HepG2 (cell line): ENCODE data around the gene SYNJ2. TPM values are rescaled to one million over a fixed set of nuclear protein-coding genes. Genes with fewer than 3 reads are reported as not detected.

Source experiments
- ARHGAP35 ChIP-seq: sonication (generic); formaldehyde crosslinking; IDR thresholded peaks from 2 replicates; pipeline ENCODE4 v1.9.0; 2022; ENCODE audit warnings: mild to moderate bottlenecking, inconsistent platforms, moderate library complexity, missing genetic modification reagents, borderline replicate concordance
- ATF1 ChIP-seq: IDR thresholded peaks from 2 replicates; pipeline ENCODE4 v1.6.1; 2016; ENCODE audit warnings: mild to moderate bottlenecking, control low read depth
- ATM ChIP-seq: fragments of 450-650 bp; IDR thresholded peaks from 2 replicates; pipeline ENCODE4 v1.7.1; 2017; ENCODE audit warnings: mild to moderate bottlenecking, borderline replicate concordance
- ATRX ChIP-seq: sonication (generic); formaldehyde crosslinking; IDR thresholded peaks from 2 replicates; pipeline ENCODE4 v1.4.0; 2020; ENCODE audit warnings: missing genetic modification reagents, borderline replicate concordance
- BRD4 ChIP-seq: sonication (generic); formaldehyde crosslinking; IDR thresholded peaks from 2 replicates; pipeline ENCODE4 v1.4.0; 2020; ENCODE audit warnings: missing genetic modification reagents
- CREM ChIP-seq, 2 experiments: sonication (generic) in 1 of 2; formaldehyde crosslinking in 1 of 2; IDR thresholded peaks; 2 replicates each; pipeline versions ENCODE4 v1.4.0 to v1.6.1; 2016 to 2020; ENCODE audit warnings: antibody characterized with exemption in 1 of 2, mild to moderate bottlenecking in 1 of 2, missing genetic modification reagents in 1 of 2
- HNF4A ChIP-seq: sonication (generic); formaldehyde crosslinking; IDR thresholded peaks from 2 replicates; pipeline ENCODE4 v1.4.0; 2020; ENCODE audit warnings: missing genetic modification reagents
- HNRNPLL ChIP-seq: fragments of 200-400 bp; formaldehyde crosslinking; IDR thresholded peaks from 2 replicates; pipeline ENCODE4 v1.6.1; 2017; ENCODE audit warnings: mild to moderate bottlenecking, low read depth, low read length; ENCODE audit not compliant: poor library complexity, severe bottlenecking
- ISL2 ChIP-seq: sonication (generic); formaldehyde crosslinking; IDR thresholded peaks from 2 replicates; pipeline ENCODE4 v1.5.0; 2020; ENCODE audit warnings: missing genetic modification reagents
- MTF2 ChIP-seq: sonication (generic); formaldehyde crosslinking; IDR thresholded peaks from 2 replicates; pipeline ENCODE4 v1.5.0; 2020; ENCODE audit warnings: missing genetic modification reagents, borderline replicate concordance
- NFE2 ChIP-seq: sonication (generic); formaldehyde crosslinking; IDR thresholded peaks from 2 replicates; pipeline ENCODE4 v1.4.0; 2020; ENCODE audit warnings: missing genetic modification reagents
- NR1H2 ChIP-seq: sonication (generic); formaldehyde crosslinking; IDR thresholded peaks from 2 replicates; pipeline ENCODE4 v1.8.1; 2022; ENCODE audit warnings: low read depth, missing genetic modification reagents, borderline replicate concordance
- NR2F6 ChIP-seq, 2 experiments: IDR thresholded peaks; 2 replicates each; pipeline ENCODE4 v1.6.1; 2016; ENCODE audit warnings: antibody characterized with exemption in 1 of 2, mild to moderate bottlenecking in 1 of 2
- SIN3A ChIP-seq: IDR thresholded peaks from 2 replicates; pipeline ENCODE4 v1.6.1; 2011; ENCODE audit warnings: low read depth, mild to moderate bottlenecking, control low read depth, low read length, borderline replicate concordance
- SPEN ChIP-seq: sonication (generic); formaldehyde crosslinking; IDR thresholded peaks from 2 replicates; pipeline ENCODE4 v1.5.1; 2020; ENCODE audit warnings: low read depth, mild to moderate bottlenecking, missing genetic modification reagents
- TOPORS ChIP-seq: sonication (generic); formaldehyde crosslinking; IDR thresholded peaks from 2 replicates; pipeline ENCODE4 v1.8.0; 2023; ENCODE audit warnings: mild to moderate bottlenecking, missing genetic modification reagents
- ZNF207 ChIP-seq: fragments of 450-650 bp; IDR thresholded peaks from 2 replicates; pipeline ENCODE4 v1.6.1; 2016; ENCODE audit warnings: antibody characterized with exemption, borderline replicate concordance
- ZNF263 ChIP-seq: sonication (generic); formaldehyde crosslinking; IDR thresholded peaks from 2 replicates; pipeline ENCODE4 v1.4.0; 2020; ENCODE audit warnings: missing genetic modification reagents
- ZNF431 ChIP-seq: sonication (generic); formaldehyde crosslinking; IDR thresholded peaks from 2 replicates; pipeline ENCODE4 v1.9.0; 2022; ENCODE audit warnings: missing genetic modification reagents, low read depth, mild to moderate bottlenecking, borderline replicate concordance
- ZNF432 ChIP-seq: sonication (generic); formaldehyde crosslinking; IDR thresholded peaks from 2 replicates; pipeline ENCODE4 v1.5.0; 2020; ENCODE audit warnings: missing genetic modification reagents, mild to moderate bottlenecking, borderline replicate concordance
- ZNF780A ChIP-seq: sonication (generic); formaldehyde crosslinking; IDR thresholded peaks from 2 replicates; pipeline ENCODE4 v1.8.0; 2022; ENCODE audit warnings: mild to moderate bottlenecking, missing genetic modification reagents, moderate library complexity
- ZNF790 ChIP-seq: sonication (generic); formaldehyde crosslinking; IDR thresholded peaks from 2 replicates; pipeline ENCODE4 v1.8.0; 2022; ENCODE audit warnings: missing genetic modification reagents, mild to moderate bottlenecking, borderline replicate concordance
- polyA plus RNA-seq, 8 experiments: library from polyadenylated mRNA; depleted of rRNA in 3 of 8; stranded (reverse) in 7 of 8; unstranded in 1 of 8; fragments of >200 nt; fragmentation: Illumina TruSeq in 4 of 8; extraction: Trizol in 4 of 8; gene quantifications; 2 replicates each; pipeline versions ENCODE4 v1.2.1 to v1.2.3, GENCODE V29; 2011 to 2016; ENCODE audit warnings: low read depth in 4 of 8, missing spikeins in 1 of 8, mixed read lengths in 1 of 8; ENCODE audit not compliant: insufficient read depth in 1 of 8
- total RNA-seq, 5 experiments: library from RNA; depleted of rRNA; stranded (reverse); fragments of >200 nt; fragmentation: Illumina TruSeq; extraction: Trizol; gene quantifications; 2 replicates each; pipeline ENCODE4 v1.2.3, GENCODE V29; 2016; ENCODE audit warnings: low read depth in 1 of 5
- TF ChIP-seq, protein P1 (sequence below): sonication (generic); formaldehyde crosslinking; IDR thresholded peaks from 2 replicates; pipeline ENCODE4 v1.4.0; 2020; ENCODE audit warnings: mild to moderate bottlenecking, missing genetic modification reagents
- TF ChIP-seq, protein P2 (sequence below): sonication (generic); formaldehyde crosslinking; IDR thresholded peaks from 2 replicates; pipeline ENCODE4 v1.4.0; 2020; ENCODE audit warnings: missing genetic modification reagents, borderline replicate concordance
- TF ChIP-seq, protein P3 (sequence below): sonication (generic); formaldehyde crosslinking; IDR thresholded peaks from 2 replicates; pipeline ENCODE4 v1.5.1; 2020; ENCODE audit warnings: missing genetic modification reagents, mild to moderate bottlenecking, borderline replicate concordance
- TF ChIP-seq, protein P4 (sequence below): sonication (generic); formaldehyde crosslinking; IDR thresholded peaks from 2 replicates; pipeline ENCODE4 v1.5.0; 2020; ENCODE audit warnings: missing genetic modification reagents

The SYNJ2 gene
- total and polyA plus RNA-seq, 2 of the 13 experiments (the other 11 are each of a cell fraction or from before 2014, with no cell fraction given): 39.1 to 57.6 TPM

DNA sequence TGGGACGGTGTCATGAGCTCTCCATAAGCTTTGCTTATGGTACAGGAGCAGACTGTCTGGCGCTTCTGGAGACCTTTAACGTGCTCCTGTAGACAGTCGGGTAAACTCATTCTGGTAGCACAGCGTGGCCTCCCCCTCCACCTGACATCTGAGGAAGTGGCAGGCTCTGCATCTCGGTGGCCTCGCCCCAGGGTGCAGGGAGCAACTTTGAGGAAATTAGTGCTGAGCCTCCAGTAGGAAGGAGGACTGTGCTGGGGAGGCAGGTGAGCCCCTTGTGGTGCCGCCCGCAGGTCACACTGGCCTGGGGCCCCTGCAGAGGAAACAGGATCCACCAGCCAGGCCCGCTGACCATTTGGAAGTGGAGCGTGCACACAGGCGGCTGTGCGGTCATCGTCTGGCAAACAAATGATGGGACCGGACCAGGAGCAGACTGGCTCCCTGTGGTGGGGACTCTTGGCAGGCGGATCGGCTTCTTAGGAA lies 57.9 kb downstream of the SYNJ2 start (continued):
- TF ChIP-seq CREM (IDR thresholded peaks at IDR 0.05) (no peak), CREM (CRISPR knock-in tag; IDR thresholded peaks at IDR 0.05) (no peak), TOPORS (CRISPR knock-in tag) (no peak; the same call in 1 of the 2 replicates), SIN3A (no peak), HNF4A (peak; percentile 32; the same call in 1 of the 2 replicates), SPEN (CRISPR knock-in tag) (no peak), ZNF263 (CRISPR knock-in tag) (peak; percentile 93), NR1H2 (no peak), ARHGAP35 (CRISPR knock-in tag) (0 out of 2 replicates have a peak, but pooled peaks have one; percentile 26), BRD4 (CRISPR knock-in tag) (peak; percentile 37; the same call in 1 of the 2 replicates), ZNF207 (no peak), ATM (no peak), ZNF780A (CRISPR knock-in tag) (no peak), ZNF790 (CRISPR knock-in tag) (no peak), NFE2 (CRISPR knock-in tag) (no peak), NR2F6 (IDR thresholded peaks at IDR 0.05) (no peak), NR2F6 (CRISPR knock-in tag; IDR thresholded peaks at IDR 0.05) (peak; percentile 48), ZNF432 (CRISPR knock-in tag) (no peak), MTF2 (no peak), ATRX (0 out of 2 replicates have a peak, but pooled peaks have one; percentile 63), ISL2 (CRISPR knock-in tag) (no peak), ZNF431 (CRISPR knock-in tag) (no peak), HNRNPLL (no peak), ATF1 (CRISPR knock-in tag) (no peak)
- TF ChIP-seq, protein P1, sequence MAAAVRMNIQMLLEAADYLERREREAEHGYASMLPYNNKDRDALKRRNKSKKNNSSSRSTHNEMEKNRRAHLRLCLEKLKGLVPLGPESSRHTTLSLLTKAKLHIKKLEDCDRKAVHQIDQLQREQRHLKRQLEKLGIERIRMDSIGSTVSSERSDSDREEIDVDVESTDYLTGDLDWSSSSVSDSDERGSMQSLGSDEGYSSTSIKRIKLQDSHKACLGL (CRISPR knock-in tag): no peak
- TF ChIP-seq, protein P2, sequence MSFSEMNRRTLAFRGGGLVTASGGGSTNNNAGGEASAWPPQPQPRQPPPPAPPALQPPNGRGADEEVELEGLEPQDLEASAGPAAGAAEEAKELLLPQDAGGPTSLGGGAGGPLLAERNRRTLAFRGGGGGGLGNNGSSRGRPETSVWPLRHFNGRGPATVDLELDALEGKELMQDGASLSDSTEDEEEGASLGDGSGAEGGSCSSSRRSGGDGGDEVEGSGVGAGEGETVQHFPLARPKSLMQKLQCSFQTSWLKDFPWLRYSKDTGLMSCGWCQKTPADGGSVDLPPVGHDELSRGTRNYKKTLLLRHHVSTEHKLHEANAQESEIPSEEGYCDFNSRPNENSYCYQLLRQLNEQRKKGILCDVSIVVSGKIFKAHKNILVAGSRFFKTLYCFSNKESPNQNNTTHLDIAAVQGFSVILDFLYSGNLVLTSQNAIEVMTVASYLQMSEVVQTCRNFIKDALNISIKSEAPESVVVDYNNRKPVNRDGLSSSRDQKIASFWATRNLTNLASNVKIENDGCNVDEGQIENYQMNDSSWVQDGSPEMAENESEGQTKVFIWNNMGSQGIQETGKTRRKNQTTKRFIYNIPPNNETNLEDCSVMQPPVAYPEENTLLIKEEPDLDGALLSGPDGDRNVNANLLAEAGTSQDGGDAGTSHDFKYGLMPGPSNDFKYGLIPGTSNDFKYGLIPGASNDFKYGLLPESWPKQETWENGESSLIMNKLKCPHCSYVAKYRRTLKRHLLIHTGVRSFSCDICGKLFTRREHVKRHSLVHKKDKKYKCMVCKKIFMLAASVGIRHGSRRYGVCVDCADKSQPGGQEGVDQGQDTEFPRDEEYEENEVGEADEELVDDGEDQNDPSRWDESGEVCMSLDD: no peak
- TF ChIP-seq, protein P3, sequence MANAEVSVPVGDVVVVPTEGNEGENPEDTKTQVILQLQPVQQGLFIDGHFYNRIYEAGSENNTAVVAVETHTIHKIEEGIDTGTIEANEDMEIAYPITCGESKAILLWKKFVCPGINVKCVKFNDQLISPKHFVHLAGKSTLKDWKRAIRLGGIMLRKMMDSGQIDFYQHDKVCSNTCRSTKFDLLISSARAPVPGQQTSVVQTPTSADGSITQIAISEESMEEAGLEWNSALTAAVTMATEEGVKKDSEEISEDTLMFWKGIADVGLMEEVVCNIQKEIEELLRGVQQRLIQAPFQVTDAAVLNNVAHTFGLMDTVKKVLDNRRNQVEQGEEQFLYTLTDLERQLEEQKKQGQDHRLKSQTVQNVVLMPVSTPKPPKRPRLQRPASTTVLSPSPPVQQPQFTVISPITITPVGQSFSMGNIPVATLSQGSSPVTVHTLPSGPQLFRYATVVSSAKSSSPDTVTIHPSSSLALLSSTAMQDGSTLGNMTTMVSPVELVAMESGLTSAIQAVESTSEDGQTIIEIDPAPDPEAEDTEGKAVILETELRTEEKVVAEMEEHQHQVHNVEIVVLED (CRISPR knock-in tag): no peak
- TF ChIP-seq, protein P4, sequence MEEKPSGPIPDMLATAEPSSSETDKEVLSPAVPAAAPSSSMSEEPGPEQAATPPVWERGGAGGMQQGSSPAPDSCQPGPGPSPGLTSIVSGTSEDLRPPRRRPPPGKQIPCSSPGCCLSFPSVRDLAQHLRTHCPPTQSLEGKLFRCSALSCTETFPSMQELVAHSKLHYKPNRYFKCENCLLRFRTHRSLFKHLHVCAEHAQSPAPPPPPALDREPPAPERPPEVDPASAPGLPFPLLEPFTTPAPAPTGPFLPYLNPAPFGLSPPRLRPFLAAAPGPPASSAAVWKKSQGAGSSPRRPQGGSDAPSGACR (CRISPR knock-in tag): no peak
